ENCODE data around the gene SUZ12.
A peak's percentile ranks its signal among the peaks of the same experiment; 100 is the strongest.
"Not testable (repeated sequence)": the region's sequence is repeated elsewhere in the genome, so short reads cannot be mapped to it uniquely, and the experiment has no call there.

SUZ12 gene

GRCh38 chr17:31964131-31964530, 27.3 kb downstream of the SUZ12 start:
- DNase-seq: not testable (repeated sequence)

GRCh38 chr17:31967648-31968047, 30.8 kb downstream of the SUZ12 start:
- DNase-seq: no peak

- DNase-seq: not testable (repeated sequence)
These were observed 33.6 kb downstream of the SUZ12 start for GRCh38 chr17:31970416-31970815.

GRCh38 chr17:31974269-31975071, 37.7 kb downstream of the SUZ12 start:
- DNase-seq: not testable (repeated sequence)

DNA sequence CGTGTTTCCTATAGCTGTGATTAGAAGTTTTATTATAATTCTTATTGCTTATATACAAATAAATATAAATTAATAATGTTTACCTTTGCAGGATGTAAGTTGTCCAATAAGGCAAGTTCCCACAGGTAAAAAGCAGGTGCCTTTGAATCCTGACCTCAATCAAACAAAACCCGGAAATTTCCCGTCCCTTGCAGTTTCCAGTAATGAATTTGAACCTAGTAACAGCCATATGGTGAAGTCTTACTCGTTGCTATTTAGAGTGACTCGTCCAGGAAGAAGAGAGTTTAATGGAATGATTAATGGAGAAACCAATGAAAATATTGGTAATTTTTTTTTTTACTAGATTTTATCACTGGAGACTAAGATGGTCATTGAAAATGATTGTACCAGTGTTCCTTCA, 38.6 kb downstream of the SUZ12 start:
- not testable (repeated sequence) for DNase-seq

DNA sequence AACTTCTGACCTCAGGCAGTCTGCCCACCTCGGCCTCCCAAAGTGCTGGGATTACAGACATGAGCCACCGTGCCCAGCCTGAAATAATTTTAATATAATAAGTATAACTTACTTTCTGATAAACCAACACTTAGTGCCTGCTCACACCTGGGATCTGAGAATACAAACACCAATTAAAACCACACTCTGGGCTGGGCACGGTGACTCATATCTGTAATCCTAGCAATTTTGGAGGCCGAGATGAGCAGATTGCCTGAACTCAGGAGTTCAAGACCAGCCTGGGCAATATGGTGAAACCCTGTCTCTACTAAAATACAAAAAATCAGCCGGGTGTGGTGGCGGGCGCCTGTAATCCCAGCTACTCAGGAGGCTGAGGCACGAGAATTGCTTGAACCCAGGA, 55.0 kb downstream of the SUZ12 start:
- not testable (repeated sequence) for DNase-seq

GRCh38 chr17:31997005-31997404, 60.2 kb downstream of the SUZ12 start:
- DNase-seq: no peak

DNA sequence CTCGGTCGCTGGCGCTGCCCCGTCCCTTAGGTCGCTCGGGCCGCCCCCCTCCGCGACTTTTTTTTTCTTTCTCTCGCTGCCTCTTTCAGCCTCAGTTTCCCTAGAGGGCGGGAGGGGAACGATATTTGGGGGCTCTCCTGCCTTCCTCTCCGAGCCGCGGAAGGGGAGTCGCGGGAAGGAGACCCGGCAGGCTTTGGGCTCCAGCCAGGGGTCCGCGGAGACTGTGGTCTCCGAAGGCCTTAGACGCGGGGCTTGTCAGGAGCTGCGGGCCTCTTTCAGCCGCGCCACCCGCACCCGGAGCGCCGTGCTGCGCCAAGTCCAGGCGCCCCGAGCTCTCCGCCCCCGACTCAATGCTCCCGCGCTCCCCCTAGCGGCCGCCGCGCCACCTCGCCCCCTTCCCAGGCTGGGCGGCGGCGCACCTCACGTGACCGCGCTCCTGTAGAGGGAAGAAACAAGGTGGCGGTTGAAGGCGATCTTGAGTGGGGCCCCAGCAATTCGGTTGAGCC, 70.2 kb downstream of the SUZ12 start, which contains the start of gene LRRC37B:
TSS of gene LRRC37B (plus strand) at position 427 of the 506 bp plus-strand sequence. CDS start 14,010 bp downstream, outside the sequence.
- DNase-seq: peak; percentile 93

- peak; percentile 44 for DNase-seq
These were observed 70.9 kb downstream of the SUZ12 start for GRCh38 chr17:32007463-32008298.

- no peak for DNase-seq
These were observed 72.4 kb downstream of the SUZ12 start for GRCh38 chr17:32009262-32009542.

DNA sequence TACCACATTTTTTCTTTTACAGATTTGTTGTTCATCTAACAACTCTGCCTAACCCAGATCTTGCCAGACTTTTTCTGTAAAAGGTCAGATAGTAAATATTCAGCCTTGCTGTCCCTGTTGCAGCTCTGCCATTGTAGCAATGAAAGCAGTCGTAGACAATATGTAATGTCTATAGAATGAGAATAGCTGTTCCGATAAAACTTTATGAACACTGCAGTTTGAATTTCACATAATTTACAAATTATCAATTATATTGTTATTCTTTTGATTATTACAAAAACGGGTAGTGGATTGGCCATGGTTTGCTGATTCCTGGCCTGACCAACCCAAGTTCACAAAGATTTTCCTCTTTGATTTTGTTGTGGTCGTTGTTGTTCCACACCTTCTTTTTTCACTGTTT, 73.3 kb downstream of the SUZ12 start:
- DNase-seq: no peak

- DNase-seq: no peak
These were observed 78.6 kb downstream of the SUZ12 start for GRCh38 chr17:32015245-32016013.

- no peak for DNase-seq
These were observed 79.4 kb downstream of the SUZ12 start for GRCh38 chr17:32016231-32016630.

GRCh38 chr17:32019228-32019627, 82.4 kb downstream of the SUZ12 start:
- no peak for DNase-seq

GRCh38 chr17:32020943-32021614, 84.3 kb downstream of the SUZ12 start:
- DNase-seq: peak; percentile 51

DNA sequence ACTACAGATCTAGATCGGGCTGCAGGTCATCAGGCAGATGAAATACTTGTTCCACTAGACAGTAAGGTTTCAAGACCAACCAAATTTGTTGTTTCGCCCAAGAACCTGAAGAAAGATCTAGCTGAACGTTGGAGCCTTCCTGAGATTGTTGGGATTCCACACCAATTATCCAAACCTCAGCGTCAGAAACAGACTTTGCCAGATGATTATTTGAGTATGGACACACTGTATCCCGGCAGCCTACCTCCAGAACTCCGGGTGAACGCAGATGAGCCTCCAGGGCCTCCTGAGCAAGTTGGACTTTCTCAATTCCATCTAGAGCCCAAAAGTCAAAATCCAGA, 84.8 kb downstream of the SUZ12 start:
- DNase-seq: no peak

GRCh38 chr17:32022554-32022953, 85.7 kb downstream of the SUZ12 start:
- DNase-seq: not testable (repeated sequence)

- not testable (repeated sequence) for DNase-seq
These were observed 90.5 kb downstream of the SUZ12 start for GRCh38 chr17:32027271-32027670.

DNA sequence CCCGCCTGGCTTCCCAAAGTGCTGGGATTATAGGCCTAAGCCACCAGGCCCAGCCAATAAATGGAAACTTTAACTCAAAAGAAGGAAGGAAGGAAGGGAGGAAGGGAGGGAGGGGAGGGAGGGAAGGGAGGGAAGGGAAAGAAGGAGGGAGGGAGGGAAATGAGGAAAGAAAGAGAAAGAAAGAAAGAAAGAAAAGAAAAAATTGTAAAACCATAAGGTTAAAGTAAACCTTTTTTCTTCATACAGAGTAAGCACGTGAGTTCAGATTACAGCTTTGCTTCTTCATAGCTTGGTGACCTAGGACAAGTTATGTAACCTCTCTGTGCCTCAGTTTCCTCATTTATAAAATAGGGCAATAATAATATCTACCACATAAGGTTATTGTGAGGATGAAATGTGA, 96.4 kb downstream of the SUZ12 start:
- no peak for DNase-seq

- not testable (repeated sequence) for DNase-seq
These were observed 97.0 kb downstream of the SUZ12 start for GRCh38 chr17:32033812-32034211.

DNA sequence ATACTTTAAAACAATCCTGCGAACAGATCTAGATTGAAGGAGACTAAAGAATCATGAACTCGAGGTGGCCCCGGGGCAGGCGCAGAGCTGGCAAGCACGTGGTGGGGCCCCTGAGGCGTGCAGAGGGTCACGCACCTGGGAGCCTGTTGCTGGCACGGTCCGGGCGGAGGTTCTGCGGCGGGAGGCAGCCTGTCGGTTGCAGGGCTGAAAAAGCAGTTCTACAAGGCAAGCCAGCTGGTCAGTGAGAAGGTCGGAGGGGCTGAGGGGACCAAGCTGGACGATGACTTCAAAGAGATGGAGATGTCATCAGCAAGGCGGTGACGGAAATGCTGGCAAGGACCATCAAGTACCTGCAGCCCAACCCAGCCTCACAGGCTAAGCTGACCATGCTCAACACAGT, 103.4 kb downstream of the SUZ12 start:
- DNase-seq: not testable (repeated sequence)

GRCh38 chr17:32041306-32041875, 104.6 kb downstream of the SUZ12 start:
- not testable (repeated sequence) for DNase-seq

All from midbrain (tissue), 1 donor.